GM18519 (cell line): ENCODE measurements around the gene DLG4.

Experiments
- ATAC-seq: cut with Tn5 transposase; IDR thresholded peaks from one replicate; pipeline ENCODE4 v1.9.1; 2021; ENCODE audit warnings: mild to moderate bottlenecking, moderate library complexity; ENCODE audit not compliant: unreplicated experiment, low FRiP score

Gene DLG4

DNA sequence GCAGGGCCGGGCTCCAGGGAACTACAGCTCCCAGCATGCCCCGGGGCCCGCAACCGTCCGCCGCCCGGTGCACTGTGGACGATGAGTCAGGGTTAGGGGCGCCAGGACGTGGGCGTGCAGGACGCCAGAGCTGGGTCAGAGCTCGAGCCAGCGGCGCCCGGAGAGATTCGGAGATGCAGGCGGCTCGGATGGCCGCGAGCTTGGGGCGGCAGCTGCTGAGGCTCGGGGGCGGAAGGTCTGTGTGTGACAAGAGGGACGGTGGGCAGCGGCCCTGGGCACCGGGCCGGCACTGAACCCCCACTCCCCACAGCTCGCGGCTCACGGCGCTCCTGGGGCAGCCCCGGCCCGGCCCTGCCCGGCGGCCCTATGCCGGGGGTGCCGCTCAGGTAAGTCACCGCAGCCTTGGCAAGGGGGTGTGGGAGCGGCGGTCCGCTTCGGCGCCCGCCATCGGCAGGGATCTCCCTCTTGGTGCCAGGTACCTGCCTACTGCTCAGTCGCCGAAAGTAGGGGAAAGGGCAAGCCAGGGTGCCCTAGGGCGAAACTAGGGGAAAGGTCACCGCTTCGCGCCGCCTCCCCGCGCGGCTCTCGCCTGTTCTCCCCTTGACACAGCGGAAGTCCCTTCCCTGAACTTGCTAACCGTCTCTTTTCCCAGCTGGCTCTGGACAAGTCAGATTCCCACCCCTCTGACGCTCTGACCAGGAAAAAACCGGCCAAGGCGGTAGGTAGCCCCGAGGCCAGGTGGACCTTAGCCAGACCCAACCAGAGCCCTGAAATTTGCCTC is at the start of gene DLG4, which contains the start of gene ACADVL:
Gene DLG4 (minus strand): TSS at position 25 of the 781 bp plus-strand sequence.
Gene ACADVL (plus strand): TSS at position 127 of the 781 bp plus-strand sequence. CDS start 47 bp downstream, at position 174.
- ATAC-seq = no peak

DNA sequence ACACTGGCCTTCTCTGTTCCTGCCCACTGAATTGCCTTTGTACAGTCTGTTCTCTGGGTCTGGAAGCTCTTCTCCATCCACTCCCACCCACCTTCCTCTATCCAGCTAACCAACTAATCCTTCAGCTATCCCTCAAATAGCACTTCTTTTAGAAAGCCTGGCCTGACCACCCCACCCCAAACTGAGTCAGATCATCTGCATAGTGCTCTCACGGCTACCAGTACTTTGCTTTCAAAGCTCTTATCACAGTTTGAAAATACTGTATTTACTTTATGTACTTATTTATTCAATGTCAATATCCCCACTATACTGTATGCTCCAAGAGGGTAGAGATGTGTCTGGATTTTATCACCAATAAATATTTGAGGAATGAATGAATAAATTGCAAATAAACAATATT is 47.1 kb upstream of the DLG4 start:
- ATAC-seq = no peak

DNA sequence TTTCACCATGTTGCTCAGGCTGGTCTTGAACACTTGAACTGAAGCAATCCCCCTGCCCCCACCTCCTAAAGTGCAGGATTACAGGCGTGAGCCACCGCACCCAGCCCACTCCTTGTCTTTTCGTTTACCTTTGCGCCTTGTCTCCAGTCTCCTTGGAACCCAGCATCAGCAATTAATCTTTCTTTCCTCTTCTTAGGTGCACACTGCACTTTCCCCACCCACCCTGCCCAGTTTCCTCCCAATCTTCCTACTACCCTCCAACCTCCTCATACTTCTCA is 44.1 kb upstream of the DLG4 start:
- ATAC-seq = no peak

DNA sequence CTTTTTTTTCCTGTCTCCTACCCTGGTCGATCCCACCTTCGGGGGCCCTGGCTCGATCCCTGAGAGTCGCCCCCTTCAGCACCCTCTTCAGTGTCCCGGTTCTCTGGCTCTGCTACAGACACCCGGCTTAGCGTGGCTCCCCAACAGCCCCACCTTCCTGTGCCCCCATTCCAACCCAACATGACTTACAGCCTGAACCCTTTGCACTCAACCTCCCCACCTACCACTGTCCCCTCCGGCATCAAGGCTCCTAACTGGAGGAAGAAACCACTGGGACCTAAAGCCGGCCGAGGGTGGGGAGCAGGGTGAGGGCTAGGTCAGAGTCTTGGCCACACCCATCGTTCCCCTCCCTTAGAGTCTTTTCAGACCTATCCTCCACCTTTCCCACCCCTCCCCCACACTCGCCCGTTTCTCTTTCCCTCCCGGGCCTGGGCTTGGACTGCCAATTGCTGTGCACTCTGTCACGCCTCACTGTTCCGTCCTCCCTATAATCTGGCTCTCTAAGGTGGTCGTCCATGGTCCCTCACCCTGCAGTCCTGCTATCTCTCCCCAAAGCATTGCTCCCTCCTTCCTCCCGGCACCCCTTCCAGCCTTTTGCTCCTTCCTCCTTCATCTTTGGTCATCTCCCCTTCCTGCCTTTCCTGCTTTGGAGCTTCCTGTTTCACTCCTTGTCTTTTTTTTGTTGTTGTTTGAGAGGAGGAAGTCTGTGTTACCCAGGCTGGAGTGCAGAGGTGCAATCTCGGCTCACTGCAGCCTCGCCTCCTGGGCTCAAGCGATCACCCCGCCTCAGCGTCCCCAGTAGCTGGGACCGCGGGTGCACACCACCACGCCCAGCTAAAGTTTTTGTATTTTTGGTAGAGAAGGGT is 43.5 kb upstream of the DLG4 start:
- no peak for ATAC-seq

DNA sequence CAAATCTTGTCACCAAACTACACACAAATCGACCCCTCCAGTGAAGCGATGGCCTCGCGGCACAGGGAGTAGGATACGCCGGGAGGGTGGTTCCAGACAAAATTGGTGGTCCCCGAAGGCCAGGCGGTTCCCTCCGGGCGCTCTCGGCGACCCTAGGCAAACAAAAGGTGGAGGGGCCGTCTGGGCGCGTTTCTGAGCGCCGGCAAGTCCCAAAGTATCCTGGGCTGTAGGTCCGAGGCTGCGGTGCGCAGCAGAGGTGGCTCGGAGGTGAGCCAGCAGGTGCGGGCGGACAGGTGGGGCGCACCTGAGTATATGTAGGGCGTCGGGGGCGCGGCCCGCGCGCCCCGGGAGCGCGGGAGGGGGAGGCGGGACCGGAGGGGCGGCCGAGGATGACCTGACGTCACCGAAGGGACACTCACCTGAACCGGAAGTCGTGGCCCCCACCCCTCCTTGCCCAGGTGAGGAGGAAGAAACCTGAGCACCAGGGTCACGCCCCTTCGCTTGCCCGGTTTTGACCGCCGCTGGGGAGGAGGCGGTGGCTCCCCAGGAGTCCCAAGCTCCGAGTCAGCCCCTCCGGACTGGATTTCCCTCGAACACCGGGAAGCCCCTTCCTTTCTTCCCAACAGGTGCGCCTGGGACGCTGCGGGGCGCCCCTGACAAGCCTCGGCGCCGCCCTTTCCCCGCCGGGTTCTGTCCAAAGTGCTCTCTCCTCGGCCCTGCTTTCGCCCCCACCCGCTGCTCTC is 42.7 kb upstream of the DLG4 start, which contains the start of gene CLDN7:
Gene CLDN7 (minus strand): TSS at position 287 of the 743 bp plus-strand sequence. CDS start 435 bp downstream, outside the sequence.
- ATAC-seq = no peak

DNA sequence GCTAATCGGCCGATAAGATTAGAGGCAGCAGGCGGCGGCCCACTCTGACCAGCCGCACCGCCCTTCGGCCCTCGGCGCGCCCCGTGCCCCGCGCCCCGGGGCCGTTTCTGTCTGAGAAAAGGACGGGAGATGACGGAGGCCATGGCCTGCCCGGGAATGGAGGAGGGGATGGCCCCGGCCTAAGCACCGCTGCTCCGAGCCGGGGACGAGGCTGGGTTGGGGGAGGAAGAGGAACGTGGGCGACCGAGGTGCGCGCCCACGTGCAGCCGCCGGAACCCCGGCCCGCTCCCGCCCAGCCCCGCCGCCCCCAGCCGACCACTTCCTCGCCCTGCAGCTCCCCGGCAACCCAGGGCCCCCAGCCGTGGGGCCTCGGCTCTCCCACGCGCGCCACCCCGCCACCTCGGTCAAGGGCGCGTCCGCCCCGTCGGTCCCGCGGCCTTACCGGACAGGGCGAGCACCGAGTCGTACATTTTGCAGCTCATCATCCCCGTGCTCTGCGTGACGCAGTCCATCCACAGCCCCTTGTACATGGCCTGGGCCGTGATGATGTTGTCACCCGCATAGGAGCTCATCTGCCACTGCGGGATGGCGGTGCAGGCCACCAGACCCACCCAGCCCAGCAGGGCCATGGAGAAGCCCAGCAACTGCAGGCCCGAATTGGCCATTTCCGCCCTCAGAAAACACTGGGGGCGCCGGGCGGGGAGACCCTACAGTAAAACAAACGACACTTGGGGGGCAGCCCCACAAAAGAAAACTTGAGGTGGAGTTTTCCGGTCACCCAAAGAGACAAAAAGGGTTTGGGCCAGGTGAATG is 41.9 kb upstream of the DLG4 start:
- ATAC-seq = no peak

DNA sequence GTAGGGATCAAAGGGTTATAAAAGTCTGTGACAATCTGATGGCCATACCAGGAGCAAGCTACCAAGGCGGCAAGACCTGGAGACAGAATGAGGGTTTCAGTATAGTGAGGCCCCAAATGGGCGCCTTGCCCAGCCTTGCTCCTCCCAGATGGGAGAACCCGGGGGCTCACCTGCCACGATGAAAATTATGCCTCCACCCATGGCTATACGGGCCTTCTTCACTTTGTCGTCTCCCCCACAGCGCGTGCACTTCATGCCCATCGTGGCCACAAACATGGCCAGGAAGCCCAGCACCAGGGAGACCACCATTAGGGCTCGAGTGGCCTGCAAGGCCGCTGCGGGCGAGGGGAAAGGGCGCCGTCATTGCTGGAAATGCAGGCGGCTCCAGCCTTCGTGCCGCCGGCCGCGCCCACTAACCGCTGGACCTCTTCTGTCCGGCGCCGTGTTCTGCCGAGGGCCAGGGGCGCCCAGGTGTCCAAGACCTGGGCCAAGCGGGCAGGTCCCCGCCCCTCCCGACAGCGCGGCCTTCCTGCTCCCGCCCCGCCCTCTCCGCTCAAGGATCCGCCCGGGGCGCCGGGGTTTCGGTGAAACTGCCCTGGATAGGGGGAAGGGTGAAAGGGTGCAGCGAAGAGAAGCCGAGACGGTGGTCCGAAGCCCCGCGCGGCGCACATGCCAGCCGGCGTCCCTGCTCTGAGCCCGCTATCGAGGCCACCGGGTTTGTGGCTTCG is 41.2 kb upstream of the DLG4 start:
- no peak for ATAC-seq

DNA sequence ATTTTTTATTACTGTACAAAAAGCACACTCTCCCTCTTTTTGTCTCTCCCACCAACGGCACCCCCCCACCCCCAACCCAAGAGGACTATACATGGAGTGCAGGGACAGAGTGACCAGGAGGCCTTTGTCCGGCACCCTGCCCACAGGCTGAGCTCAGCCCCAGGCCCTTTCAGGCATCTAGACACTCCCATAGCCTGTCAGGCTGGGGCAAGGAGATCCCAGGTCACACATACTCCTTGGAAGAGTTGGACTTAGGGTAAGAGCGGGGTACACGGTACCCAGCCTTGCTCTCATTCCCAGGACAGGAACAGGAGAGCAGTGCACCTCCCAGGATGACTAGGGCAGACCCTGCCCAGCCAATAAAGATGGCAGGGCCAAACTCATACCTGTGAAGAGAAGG is 40.5 kb upstream of the DLG4 start:
- ATAC-seq = no peak

DNA sequence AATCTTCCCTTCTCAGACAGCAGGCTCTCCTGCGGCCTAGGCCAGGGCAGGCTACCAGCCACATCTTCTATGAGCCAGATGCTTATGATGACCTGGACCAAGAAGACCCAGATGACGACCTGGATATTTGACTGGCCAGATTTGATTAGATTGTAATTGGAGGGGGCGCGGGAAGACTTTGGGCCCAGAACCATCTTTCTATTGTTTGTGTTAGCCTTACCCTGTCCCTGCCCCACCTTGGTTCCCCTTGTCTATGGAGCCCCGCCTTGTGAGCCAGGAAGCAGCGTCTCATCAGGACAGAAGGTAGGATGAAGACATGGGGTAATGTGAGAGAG is 39.9 kb upstream of the DLG4 start:
- ATAC-seq = no peak

DNA sequence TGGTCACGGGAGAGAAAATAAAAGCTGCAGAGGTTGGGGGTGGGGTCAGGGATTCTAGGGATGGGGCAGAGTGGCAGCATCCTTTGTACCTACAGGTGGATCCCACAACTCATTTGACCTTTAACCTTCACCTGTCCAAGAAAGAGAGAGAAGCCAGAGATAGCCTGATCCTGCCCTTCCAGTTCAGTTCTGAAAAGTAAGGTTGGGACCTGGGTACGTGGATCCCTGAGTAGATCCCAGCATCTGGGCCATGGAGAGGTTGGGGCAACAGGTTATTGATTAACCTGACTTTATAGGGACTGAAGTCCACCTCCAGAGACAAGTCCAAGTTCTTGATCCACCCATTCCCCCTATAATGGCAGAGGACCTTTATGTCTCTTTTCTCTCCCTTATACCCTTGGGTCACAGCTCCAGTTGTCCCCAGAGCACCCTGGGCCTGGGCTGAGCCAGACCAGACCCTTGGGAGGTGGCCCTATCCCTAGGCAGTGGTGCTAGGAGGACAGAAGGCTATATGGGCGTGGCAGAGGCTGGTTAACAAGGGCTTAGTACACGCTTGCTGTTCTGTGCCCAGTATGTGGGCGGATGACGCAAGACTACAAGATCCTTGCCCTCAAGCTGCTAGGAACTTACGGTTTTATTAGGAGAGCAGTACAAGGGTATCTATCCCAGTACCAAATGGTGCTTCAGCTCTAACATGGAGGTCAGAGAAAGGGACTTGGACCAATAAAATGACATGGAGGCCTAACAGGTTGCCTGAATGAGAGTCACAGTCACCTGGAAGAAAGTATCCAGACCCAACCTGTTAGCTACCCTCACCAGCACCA is 39.3 kb upstream of the DLG4 start:
- no peak for ATAC-seq

DNA sequence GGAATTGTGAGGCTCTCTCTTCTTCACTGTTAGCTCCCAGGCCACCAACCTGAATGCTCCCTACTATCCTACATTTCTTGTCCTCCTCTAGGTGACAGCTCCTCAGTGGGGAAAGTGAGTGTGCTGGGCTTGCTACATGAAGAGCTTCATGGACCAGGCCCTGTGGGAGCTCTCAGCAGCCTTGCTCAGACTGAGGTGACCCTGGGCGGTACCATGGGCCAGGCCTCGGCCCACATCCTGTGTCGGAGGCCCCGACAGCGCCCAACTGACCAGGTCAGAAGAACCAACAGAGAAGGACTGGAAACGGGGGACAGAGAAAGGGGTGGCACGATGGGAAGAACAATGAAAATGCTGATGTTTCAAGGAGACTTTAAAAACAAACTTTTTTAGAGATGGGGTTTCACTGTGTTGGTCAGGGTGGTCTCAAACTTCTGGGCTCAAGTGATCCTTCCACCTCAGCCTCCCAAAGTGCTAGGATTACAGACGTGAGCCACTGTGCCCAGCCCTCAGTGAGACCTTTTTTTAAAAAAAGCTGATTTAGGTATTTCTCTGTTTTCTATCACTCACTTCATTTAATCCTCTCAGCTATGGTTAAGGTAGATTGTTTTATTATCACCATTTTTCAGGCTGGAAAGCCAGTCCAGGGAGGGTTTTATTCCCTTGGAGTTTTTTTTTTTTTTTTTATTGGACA is 37.3 kb upstream of the DLG4 start:
- ATAC-seq = no peak

DNA sequence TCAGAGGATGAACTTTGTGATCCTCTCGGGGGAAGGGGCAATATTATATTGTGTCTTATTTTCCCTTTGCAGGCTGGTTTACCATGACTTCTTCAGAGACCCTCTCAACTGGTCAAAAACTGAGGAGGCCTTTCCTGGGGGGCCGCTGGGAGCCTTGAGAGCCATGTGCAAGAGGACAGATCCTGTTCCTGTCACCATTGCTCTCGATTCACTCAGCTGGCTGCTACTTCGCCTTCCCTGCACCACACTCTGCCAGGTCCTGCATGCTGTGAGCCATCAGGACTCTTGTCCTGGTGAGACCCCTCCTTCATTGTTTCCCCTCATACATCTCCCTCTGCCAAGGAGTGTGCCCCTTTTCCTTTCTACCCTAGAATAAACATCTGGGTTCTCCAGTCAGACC is 34.9 kb upstream of the DLG4 start:
- no peak for ATAC-seq

DNA sequence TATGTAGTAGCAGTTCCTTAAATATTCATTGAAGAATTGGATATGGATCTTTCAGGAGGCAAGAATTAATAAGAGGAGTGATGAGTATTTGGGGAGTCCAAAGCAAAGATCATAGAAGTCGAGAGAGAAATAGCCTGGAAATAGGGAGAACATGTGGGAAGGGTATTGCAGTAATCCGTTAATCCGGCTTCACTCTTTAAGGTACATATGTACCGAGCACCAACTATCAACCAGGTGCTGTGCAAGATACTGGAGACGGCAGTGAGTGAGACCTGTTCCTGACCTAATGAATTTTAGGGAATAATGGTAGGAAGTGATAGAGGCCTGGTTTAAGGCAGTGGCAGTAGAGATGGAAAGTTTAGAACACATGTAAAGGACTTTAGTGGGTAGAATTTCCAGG is 33.4 kb upstream of the DLG4 start:
- ATAC-seq = no peak

DNA sequence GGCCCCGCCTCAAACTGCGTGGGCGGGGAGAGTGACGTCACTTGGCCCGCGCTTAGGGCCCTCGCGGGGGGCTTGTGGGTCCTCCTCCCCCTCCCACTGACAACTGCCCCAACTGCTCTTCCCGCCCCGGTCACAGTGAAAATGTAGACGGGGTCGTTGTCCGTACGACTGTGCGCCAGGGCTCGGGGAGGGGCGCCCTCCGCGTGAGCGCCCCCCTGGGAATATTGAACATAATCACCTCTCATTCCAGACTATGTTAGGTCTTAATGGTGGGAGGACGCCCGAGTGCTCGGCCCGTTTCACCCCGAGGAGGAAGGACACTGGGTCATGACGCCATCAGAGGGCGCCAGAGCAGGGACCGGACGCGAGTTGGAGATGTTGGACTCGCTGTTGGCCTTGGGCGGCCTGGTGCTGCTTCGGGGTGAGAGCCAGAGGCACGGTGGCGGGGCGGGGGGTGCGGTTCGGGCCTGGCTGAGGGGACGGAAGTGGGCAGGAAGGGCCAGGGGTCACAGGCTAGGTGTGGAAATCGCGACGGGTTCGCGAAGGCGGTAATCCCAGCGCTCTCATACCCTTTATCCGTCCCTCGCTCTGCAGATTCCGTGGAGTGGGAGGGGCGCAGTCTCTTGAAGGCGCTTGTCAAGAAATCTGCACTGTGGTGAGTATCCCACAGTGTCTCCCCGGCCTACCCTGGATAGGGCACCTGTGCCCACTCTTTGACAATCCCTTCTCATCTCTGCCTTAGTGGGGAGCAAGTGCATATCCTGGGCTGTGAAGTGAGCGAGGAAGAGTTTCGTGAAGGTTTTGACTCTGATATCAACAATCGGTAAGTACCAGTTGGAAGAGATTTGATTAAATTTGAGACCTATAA is 32.8 kb upstream of the DLG4 start, which contains the start of gene ELP5:
Gene ELP5 (plus strand): TSS at position 40 of the 868 bp plus-strand sequence. CDS start 336 bp downstream, at position 376.
- ATAC-seq = peak; percentile 23

DNA sequence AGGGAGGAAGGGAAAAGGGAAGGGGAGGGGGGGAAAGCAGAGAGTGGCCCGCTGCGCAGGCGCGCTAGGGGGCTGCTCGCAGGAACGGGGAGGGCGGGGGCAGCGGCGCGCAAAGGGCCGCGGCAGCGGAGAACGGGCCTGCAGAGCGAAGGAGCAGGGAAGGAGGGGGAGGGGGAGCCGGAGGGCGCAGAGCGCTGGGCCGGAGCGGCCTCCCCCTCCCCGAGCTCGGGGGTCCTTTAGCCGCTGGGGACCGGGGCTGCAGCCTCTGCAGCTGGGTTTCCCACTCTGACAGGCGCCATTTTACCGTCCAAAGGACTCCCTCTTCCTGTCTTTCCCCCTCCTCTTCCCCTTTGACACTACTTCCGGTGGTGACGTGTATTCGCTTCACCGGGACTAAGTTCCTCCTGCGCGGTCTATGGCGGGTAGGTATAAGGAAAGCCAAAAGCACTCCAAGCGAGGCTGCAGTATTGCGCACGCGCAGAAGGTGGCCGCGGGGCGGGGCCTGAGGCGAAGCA is 32.1 kb upstream of the DLG4 start, which contains the start of gene CTDNEP1:
Gene CTDNEP1 (minus strand): TSS at position 74 of the 515 bp plus-strand sequence. CDS start 438 bp downstream, outside the sequence.
- peak; percentile 73 for ATAC-seq

DNA sequence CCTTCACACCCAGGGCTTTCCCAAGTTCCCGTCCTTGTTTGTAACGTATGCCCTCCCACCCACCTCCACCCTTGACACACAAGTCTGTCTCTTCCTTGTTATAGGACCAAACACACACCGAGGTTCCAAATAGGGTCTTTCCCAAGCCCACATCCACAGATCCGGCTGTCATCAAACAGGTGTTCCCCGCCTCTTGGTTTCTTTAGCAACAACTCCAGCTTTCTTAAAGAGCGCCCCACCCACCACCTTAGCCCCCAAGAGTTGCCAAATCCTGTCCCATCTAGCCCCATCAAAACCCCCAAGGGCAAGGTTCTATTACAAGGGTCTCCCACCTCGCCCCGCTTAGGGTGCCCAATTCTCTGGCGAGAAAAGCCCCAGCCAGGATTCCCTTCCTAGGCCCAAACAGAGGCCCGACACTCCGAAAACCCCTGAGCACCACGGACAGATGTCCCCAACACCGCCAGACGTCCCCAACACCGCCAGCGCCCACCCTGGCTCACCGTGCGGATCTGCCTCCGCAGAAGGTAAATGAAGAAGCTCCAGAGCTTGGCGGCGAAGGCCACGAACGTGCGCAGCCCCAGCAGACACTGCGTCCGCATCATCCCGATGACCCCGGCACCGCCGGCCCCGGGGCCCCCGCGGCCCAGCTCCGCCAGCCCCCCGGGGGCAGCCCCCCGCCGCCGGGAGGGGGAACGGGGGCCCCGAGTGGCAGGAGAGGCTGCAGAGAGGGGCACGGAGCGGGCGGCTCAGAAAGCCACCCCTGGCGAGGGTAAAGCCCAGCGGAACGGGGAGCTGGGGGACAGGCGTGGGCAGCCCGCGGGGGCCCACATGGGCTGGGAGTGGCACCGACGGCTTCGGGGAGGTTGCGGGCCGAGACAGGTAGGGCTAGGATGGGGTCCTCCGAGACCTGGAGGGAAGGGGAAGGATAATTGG is 31.3 kb upstream of the DLG4 start:
- ATAC-seq = no peak
